HG02623 (cell line): ENCODE results near the gene LRRC36.
A peak's percentile ranks its signal among the peaks of the same experiment; 100 is the strongest.

Experiments used
- ATAC-seq: cut with Tn5 transposase; IDR thresholded peaks from one replicate; pipeline ENCODE4 v1.9.1; 2021; ENCODE audit warnings: moderate library complexity; ENCODE audit not compliant: unreplicated experiment

The LRRC36 gene

GRCh38 chr16:67326472-67327309, at the start of gene LRRC36, which contains the start of gene KCTD19:
Gene LRRC36, plus strand, starts transcription at chr16:67326815. Its CDS starts 48 bp downstream, at chr16:67326863.
Gene KCTD19, minus strand, starts transcription at chr16:67326741. Its CDS starts 34 bp downstream, at chr16:67326707.
- no peak for ATAC-seq

- ATAC-seq, result no peak
These were observed 49.2 kb upstream of the LRRC36 start for GRCh38 chr16:67277294-67277998.

GRCh38 chr16:67277999-67278772, 48.4 kb upstream of the LRRC36 start:
- no peak for ATAC-seq

GRCh38 chr16:67278773-67279295, 47.8 kb upstream of the LRRC36 start:
- peak; percentile 26 for ATAC-seq

- ATAC-seq, result peak; percentile 70
These were observed 47.1 kb upstream of the LRRC36 start, which contains the start of gene PLEKHG4 for GRCh38 chr16:67279296-67280089. Gene PLEKHG4, plus strand, starts transcription at chr16:67279532. Its CDS starts 513 bp downstream, at chr16:67280045.

GRCh38 chr16:67280090-67281015, 46.3 kb upstream of the LRRC36 start:
- ATAC-seq, result no peak

GRCh38 chr16:67281536-67282446, 44.8 kb upstream of the LRRC36 start:
- no peak for ATAC-seq

- ATAC-seq, result no peak
These were observed 44.2 kb upstream of the LRRC36 start for GRCh38 chr16:67282447-67282805.

GRCh38 chr16:67283039-67283825, 43.4 kb upstream of the LRRC36 start:
- ATAC-seq, result no peak

- no peak for ATAC-seq
These were observed 42.6 kb upstream of the LRRC36 start for GRCh38 chr16:67283826-67284555.

GRCh38 chr16:67284699-67285646, 41.6 kb upstream of the LRRC36 start:
- no peak for ATAC-seq

GRCh38 chr16:67286441-67287235, 40.0 kb upstream of the LRRC36 start:
- no peak for ATAC-seq

GRCh38 chr16:67287960-67288359, 38.7 kb upstream of the LRRC36 start:
- no peak for ATAC-seq

GRCh38 chr16:67291461-67291860, 35.2 kb upstream of the LRRC36 start:
- no peak for ATAC-seq
